ENCODE data around the gene FAM163B.

FAM163B gene

DNA sequence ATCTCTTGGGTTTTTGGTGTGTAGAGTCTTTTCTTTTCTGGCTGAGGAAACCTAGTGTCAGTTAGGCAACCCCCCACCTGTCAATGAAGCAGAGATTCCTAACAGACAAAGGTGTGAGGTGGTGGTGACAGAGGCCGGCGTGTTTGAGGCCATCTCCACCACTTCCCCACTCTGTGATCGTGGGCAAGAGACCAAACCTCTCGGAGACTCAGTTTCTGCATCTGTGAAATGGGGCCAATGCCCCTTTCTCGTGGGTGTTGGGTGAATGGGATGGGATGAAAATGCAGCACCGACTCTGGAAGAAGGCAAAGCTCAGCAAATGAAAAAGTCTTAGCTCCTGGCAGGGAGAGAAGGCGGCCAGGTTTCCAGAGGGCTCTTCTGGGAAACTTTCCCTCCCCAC, 807 bp downstream of the FAM163B start:
- DNase-seq (ENCODE audit: low read depth in 1 of 2, low spot score in 1 of 2), result no peak
- TF ChIP-seq JUND (IDR thresholded peaks at IDR 0.05; ENCODE audit: low read depth), result no peak
- in situ Hi-C loops (cut with HindIII; ENCODE audit: low pct_unique_long_range_greater_than_20kb, low sequenced_read_pairs), result no loop called here

DNA sequence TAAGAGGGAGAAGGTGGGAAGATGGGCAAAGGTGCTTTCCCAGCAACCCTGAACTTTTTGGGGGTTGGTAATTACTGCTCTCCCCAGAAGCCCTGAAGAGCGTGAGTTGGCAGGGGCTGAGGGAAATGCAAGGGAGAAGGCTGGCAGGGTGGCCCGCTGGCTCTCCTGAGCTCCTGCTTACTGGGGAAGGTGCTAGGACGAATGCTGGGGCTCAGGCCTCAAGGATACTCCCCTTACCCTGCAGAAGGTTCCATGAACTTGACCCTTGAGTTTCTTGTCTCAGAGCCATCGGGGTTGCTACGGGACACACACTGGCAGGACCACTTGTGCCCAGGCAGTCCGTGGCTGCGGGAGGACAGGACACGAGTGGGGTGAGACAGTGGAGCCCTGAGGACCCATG, 1.2 kb downstream of the FAM163B start:
- DNase-seq (ENCODE audit: low read depth in 1 of 2, low spot score in 1 of 2), result no peak
- no peak for TF ChIP-seq JUND (IDR thresholded peaks at IDR 0.05; ENCODE audit: low read depth)
- in situ Hi-C loops (cut with HindIII; ENCODE audit: low pct_unique_long_range_greater_than_20kb, low sequenced_read_pairs), result no loop called here

DNA sequence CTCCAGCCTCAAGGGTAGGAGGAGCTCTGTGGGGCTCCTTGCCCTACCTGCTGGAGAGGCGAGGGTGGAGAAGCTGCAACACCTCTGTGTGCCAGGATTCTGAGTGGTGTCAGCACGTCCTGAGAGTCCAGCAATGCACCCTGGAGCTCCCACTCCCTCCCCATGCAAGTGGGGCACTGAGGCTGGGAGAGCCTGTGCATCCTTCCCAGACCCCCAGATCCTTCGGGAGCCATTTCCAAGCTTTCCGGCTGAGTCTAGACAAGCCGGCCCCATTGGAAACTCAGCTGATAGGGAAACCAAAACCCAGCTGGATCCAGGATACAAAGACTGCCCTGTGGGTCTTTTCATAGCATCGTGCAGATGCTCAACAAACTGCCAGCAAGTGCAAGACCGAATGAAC, 1.8 kb downstream of the FAM163B start:
- TF ChIP-seq JUND (IDR thresholded peaks at IDR 0.05; ENCODE audit: low read depth), result no peak
- in situ Hi-C loops (cut with HindIII; ENCODE audit: low pct_unique_long_range_greater_than_20kb, low sequenced_read_pairs), result no loop called here
- DNase-seq (ENCODE audit: low read depth in 1 of 2, low spot score in 1 of 2), result no peak

DNA sequence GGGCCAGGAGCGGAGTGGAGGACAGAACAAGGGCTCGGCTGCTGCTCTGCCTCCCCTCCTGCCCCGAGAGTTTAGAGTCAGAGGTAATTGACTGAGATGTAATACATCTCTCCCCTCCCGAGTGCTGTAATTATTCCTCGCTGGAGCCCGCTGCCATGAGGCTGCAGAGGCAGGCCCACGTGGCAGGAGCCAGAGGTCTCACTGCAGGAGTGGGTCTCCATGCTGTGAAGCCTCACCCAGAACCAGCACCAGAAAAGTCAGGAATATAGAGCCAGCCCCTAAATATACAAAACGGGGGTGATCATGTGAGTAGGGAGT, 2.5 kb downstream of the FAM163B start:
- no peak for TF ChIP-seq JUND (IDR thresholded peaks at IDR 0.05; ENCODE audit: low read depth)

DNA sequence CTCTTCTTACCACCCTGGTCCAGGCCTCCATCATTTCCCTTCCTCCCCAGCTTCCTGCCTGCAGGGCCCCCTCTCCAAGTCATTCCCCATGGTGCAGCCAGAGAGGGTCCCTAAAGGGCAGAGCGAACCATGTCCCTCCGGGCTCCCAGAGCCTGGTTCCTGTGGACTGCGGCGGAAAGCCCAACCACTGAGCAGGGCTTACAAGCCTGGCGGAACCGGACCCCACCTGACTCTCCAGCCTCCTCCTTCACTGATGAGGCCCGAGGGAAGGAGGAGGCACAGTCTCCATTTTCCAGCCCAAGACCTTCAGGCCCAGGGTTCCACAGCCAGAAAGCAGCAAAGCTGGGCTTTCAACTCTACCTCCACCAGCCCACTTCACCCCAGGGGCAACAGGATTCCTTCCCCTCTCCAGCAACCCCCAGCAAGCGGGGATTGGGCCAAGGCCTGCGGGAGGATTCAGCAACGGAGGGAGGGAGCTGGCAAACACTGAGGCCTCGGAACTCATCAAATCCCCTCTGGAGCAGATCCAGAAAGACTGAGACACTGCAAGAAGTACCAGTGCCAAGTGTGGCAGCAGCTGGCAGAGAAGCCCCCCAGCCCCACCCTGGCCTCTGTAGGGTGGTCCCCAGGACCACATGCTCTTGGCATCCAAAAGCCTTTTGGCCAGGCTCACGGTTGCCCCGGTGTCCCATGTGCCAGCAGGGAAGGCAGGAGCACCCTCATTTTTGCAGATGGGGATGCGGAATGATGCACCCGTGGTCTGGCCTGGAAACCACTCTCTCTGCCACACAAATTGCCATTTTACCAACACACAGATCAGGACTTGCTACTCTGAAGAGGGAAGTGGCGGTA, 3.1 kb downstream of the FAM163B start:
- no peak for TF ChIP-seq JUND (IDR thresholded peaks at IDR 0.05; ENCODE audit: low read depth)
- in situ Hi-C loops (cut with HindIII; ENCODE audit: low pct_unique_long_range_greater_than_20kb, low sequenced_read_pairs), result no loop called here
- DNase-seq (ENCODE audit: low read depth in 1 of 2, low spot score in 1 of 2), result no peak

More for the DNA sequence above, 2.5 kb downstream of the FAM163B start:
- in situ Hi-C loops (cut with HindIII; ENCODE audit: low pct_unique_long_range_greater_than_20kb, low sequenced_read_pairs), result no loop called here
- no peak for DNase-seq (ENCODE audit: low read depth in 1 of 2, low spot score in 1 of 2)

DNA sequence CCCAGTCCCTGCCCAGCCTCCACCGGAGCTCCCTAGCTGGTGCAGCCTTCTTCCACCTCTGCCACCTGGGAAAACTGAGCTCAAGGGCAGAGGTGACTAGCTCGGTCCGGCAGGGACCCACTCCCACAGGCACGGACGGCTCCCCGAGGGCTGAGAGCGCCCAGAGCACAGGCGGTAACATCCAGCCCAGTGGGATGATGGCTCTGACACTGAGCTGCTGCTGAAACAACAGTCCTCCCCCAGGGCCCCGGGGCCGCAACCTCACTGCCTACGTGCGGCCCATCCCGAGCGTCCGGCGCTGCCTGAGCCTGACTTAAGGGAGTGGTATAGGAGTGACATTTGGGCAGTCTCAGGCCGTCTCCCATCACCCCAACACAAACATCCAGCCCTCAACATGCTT, 3.7 kb downstream of the FAM163B start:
- DNase-seq (ENCODE audit: low read depth in 1 of 2, low spot score in 1 of 2), result no peak
- TF ChIP-seq JUND (IDR thresholded peaks at IDR 0.05; ENCODE audit: low read depth), result no peak
- in situ Hi-C loops (cut with HindIII; ENCODE audit: low pct_unique_long_range_greater_than_20kb, low sequenced_read_pairs), result no loop called here

DNA sequence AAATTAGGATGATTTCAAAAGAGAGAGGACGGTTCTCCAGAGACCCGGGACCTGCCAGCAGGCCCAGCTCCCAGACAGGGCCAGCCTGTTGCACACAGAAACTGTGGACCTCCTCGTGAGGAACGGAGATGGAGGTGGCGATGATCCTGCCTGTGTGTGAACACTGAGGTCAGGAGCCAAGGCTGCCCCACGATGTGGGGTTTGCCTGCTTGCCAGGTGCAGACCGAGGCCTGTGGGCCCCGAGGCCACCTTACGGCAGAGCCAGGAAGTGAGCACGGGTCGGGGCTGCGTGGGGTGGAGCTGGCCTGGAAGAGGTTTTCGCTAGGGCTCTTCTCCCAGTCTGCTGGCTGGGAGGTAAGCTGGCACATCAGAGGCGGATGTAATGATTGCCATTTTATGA, 4.3 kb downstream of the FAM163B start:
- no peak for TF ChIP-seq JUND (IDR thresholded peaks at IDR 0.05; ENCODE audit: low read depth)
- DNase-seq (ENCODE audit: low read depth in 1 of 2, low spot score in 1 of 2), result no peak
- in situ Hi-C loops (cut with HindIII; ENCODE audit: low pct_unique_long_range_greater_than_20kb, low sequenced_read_pairs), result no loop called here

DNA sequence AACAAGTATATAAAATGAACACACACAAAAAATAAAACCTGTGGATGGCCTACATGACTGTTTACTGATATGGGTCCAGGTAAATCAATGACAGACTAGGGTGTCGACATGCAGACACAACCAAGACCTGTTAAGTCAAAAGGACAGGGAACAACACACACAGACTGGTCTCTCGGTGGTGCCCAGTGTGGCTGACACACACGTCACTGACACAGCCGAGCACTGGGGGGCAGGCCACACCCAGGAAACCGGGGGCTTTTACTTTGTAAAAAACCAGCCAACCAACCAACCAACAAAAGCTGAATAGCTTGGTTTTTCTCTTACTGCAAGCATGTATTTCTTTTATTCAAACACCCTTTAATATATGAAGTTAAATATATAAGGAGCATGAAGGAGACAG, 5.0 kb downstream of the FAM163B start:
- no peak for TF ChIP-seq JUND (IDR thresholded peaks at IDR 0.05; ENCODE audit: low read depth)
- in situ Hi-C loops (cut with HindIII; ENCODE audit: low pct_unique_long_range_greater_than_20kb, low sequenced_read_pairs), result no loop called here
- DNase-seq (ENCODE audit: low read depth in 1 of 2, low spot score in 1 of 2), result no peak

DNA sequence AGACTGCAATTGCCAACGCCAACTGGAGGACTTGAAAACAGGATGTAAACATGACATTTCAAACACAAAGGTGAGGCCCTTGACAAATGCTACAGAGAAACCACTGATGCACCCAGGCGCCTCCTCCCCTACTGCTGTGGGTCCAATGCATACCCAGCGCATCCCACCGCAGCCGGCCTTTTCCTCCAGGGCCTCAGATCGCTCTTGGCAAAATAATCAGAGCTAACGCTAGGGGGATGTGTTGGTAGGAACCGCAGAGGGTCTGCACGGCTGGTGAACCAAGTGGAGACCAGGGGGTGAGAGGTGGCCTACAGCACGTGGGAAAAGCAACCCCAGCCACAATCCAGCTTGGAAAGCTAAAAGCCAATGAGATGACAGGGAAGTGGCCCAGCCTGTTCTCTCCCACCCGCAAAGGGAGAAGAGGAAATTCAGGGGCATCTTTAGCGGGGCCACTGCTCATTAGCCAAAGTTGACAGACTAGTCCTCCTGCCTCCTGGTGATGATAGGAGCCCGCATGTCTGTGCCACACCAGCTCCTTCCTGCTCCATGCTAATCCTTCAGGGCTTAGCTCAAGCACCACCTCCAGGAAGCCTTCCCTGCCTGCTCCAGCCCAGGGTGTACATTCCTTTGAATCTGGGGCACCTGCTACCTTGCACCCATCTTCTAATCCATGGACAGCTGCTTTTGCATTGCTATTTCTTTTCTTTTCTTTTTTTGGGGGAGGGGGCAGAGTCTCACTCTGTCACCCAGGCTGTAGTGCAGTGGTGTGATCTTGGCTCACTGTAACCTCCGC, 5.9 kb downstream of the FAM163B start:
- no peak for TF ChIP-seq JUND (IDR thresholded peaks at IDR 0.05; ENCODE audit: low read depth)
- in situ Hi-C loops (cut with HindIII; ENCODE audit: low pct_unique_long_range_greater_than_20kb, low sequenced_read_pairs), result no loop called here
- no peak for DNase-seq (ENCODE audit: low read depth in 1 of 2, low spot score in 1 of 2)

DNA sequence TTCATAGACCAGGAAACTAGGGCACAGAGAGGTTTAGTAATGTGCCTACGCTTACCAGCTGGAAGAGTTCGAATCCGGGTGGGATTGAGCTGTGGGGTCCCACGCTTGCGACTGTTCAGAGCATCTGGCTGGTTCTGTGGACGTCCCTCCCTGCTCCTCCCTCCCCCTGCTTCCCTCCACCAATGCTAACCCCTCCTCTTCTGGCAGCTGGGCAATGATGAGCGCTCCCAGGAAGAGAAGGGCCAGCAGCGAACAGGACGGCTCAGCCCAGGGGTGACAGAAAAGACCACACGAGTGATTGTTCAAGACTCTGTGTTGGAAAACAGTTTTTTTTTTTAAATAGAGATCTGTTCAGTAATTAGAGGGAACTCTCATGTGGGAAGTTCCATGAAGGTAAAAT, 6.9 kb downstream of the FAM163B start:
- no peak for TF ChIP-seq JUND (IDR thresholded peaks at IDR 0.05; ENCODE audit: low read depth)
- in situ Hi-C loops (cut with HindIII; ENCODE audit: low pct_unique_long_range_greater_than_20kb, low sequenced_read_pairs), result no loop called here
- DNase-seq (ENCODE audit: low read depth in 1 of 2, low spot score in 1 of 2), result no peak

DNA sequence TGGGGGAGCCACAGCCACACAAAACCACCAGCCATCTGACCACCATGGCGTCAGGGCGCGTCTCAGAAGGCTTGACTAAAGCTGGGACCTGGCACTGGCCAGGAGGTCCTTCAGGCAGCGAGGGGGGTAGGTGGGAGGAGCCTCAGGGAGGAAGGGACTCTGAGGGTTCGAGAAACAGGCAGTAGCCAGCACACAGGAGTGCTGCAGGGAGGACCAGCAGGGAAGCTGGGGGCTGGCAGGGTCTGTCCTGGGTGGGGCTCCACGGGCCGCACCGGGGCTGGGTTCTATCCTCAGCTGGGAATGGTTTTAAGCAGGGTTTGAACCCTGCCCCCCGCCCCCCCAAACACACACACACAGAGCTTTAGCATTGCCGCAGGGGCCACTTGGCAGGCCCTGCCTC, 7.4 kb downstream of the FAM163B start:
- in situ Hi-C loops (cut with HindIII; ENCODE audit: low pct_unique_long_range_greater_than_20kb, low sequenced_read_pairs), result no loop called here
- DNase-seq (ENCODE audit: low read depth in 1 of 2, low spot score in 1 of 2), result no peak
- TF ChIP-seq JUND (IDR thresholded peaks at IDR 0.05; ENCODE audit: low read depth), result no peak

DNA sequence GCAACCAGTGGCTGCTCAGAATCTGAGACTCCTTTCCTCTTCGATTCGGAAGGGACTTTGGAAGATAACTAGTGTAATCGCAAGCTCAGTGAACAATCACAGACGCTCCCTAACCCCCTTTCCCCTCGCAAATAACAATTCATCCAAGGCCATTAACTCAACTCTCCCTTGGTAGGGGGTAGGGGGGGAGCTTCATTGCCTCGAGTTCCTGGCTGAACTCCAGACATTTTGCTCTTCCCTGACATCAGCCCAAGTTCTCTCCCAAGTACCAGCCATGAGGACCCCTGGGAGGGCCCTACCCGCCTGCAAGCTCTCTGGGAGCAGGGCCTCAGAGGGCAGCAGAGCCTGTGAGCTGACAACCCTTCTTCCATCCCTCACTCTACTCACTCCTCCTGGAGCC, 8.4 kb downstream of the FAM163B start:
- TF ChIP-seq JUND (IDR thresholded peaks at IDR 0.05; ENCODE audit: low read depth), result no peak
- in situ Hi-C loops (cut with HindIII; ENCODE audit: low pct_unique_long_range_greater_than_20kb, low sequenced_read_pairs), result no loop called here
- no peak for DNase-seq (ENCODE audit: low read depth in 1 of 2, low spot score in 1 of 2)

DNA sequence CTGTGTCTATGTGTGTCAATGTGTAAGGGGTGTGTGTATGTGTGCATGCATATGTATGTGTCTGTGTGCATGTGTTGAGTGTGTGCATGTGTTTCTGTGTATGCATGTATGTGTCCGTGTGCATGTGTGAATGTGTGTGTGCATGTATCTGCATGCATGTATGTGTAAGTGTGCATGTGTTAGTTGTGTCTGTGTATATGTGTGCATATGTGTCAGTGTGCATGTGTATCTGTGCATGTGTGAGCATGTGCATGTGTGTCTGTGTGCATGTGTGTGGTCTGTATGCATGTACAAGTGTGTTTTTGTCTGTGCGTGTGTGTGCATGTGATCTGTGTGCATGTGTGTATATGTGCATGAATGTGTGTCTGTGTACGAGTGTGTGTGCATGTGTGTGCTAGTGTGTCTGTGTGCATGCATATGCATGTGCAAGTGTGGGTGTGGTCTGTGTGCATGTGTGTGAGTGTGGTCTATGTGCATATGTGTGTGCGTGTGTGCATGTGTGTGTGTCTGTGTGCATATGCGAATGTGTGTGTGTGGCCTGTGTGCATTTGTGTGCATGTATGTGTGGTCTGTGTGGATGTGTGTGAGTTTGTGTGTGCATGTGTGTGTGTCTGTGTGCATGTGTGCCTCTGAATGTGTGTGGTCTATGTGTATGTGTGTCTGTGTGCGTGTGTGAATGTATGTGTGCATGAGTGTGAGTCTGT, 9.6 kb downstream of the FAM163B start:
- TF ChIP-seq JUND (IDR thresholded peaks at IDR 0.05; ENCODE audit: low read depth), result no peak
- in situ Hi-C loops (cut with HindIII; ENCODE audit: low pct_unique_long_range_greater_than_20kb, low sequenced_read_pairs), result no loop called here
- DNase-seq (ENCODE audit: low read depth in 1 of 2, low spot score in 1 of 2), result no peak

Measured in T47D (cell line).